C4-2B (cell line): ENCODE measurements around the gene SF3B3.

Experiments used
- CTCF ChIP-seq: fragments of 450-650 bp; conservative IDR thresholded peaks from 2 replicates; pipeline ENCODE4 v1.5.1; 2017; ENCODE audit warnings: mild to moderate bottlenecking
- ZFX ChIP-seq: fragments of 450-650 bp; IDR thresholded peaks from 2 replicates; pipeline ENCODE4 v1.6.1; 2017

GRCh38 chr16:70553645-70554044, 30.0 kb downstream of the SF3B3 start:
- TF ChIP-seq CTCF = no peak
- no peak for TF ChIP-seq ZFX
